H9 (cell line): ENCODE data around the gene CACFD1. TPM values are rescaled to one million over a fixed set of nuclear protein-coding genes. Genes with fewer than 3 reads are reported as not detected.

Source experiments
- DNase-seq: peaks from one replicate; pipeline ENCODE4 v3.0.0-alpha.2; 2017
- H2AFZ ChIP-seq: one replicate; pipeline ENCODE4 v1.6.1; 2013; ENCODE audit warnings: mild to moderate bottlenecking, low read length, control low read depth, moderate library complexity
- H2AK5ac ChIP-seq: 2 replicates; pipeline ENCODE4 v1.6.1; 2013; ENCODE audit warnings: low read length, control low read depth, mixed read lengths; ENCODE audit not compliant: insufficient read length
- H2BK120ac ChIP-seq: one replicate; pipeline ENCODE4 v1.6.1; 2013; ENCODE audit warnings: low read depth, mild to moderate bottlenecking, low read length, control low read depth, inconsistent platforms; ENCODE audit not compliant: poor library complexity, severe bottlenecking
- H2BK12ac ChIP-seq: 2 replicates; pipeline ENCODE4 v1.6.1; 2013; ENCODE audit warnings: low read length, control low read depth, mixed read lengths, low read depth; ENCODE audit not compliant: insufficient read length
- H2BK15ac ChIP-seq: 2 replicates; pipeline ENCODE4 v1.6.1; 2013; ENCODE audit warnings: low read depth, low read length, control low read depth
- H2BK20ac ChIP-seq: one replicate; pipeline ENCODE4 v1.6.1; 2013; ENCODE audit warnings: low read depth, mild to moderate bottlenecking, low read length, control low read depth, inconsistent platforms; ENCODE audit not compliant: poor library complexity, severe bottlenecking
- H2BK5ac ChIP-seq: 2 replicates; pipeline ENCODE4 v1.6.1; 2013; ENCODE audit warnings: low read length, control low read depth, mixed read lengths; ENCODE audit not compliant: insufficient read length
- H3K14ac ChIP-seq: 2 replicates; pipeline ENCODE4 v1.6.1; 2013; ENCODE audit warnings: low read length, control low read depth; ENCODE audit not compliant: insufficient read depth
- H3K18ac ChIP-seq: 2 replicates; pipeline ENCODE4 v1.6.1; 2013; ENCODE audit warnings: low read depth, mild to moderate bottlenecking, mixed read lengths, low read length, control low read depth; ENCODE audit not compliant: insufficient read length
- H3K23ac ChIP-seq: 2 replicates; pipeline ENCODE4 v1.6.1; 2013; ENCODE audit warnings: low read length, control low read depth, mixed read lengths, low read depth; ENCODE audit not compliant: insufficient read length
- H3K23me2 ChIP-seq: 2 replicates; pipeline ENCODE4 v1.6.1; 2013; ENCODE audit warnings: low read depth, mild to moderate bottlenecking, mixed read lengths, low read length, control low read depth; ENCODE audit not compliant: insufficient read length, poor library complexity, severe bottlenecking
- H3K27ac ChIP-seq: 2 replicates; pipeline ENCODE4 v1.5.1; 2013; ENCODE audit warnings: low read length, control low read depth, mixed read lengths, low read depth; ENCODE audit not compliant: insufficient read length
- H3K27me3 ChIP-seq: 2 replicates; pipeline ENCODE4 v1.6.1; 2013; ENCODE audit warnings: low read length, control low read depth, inconsistent platforms; ENCODE audit not compliant: insufficient read depth
- H3K4ac ChIP-seq: 2 replicates; pipeline ENCODE4 v1.6.1; 2013; ENCODE audit warnings: low read depth, mild to moderate bottlenecking, control low read depth, inconsistent platforms, low read length, moderate library complexity
- H3K4me1 ChIP-seq: 2 replicates; pipeline ENCODE4 v1.6.1; 2013; ENCODE audit warnings: low read length, control low read depth, inconsistent platforms; ENCODE audit not compliant: insufficient read depth
- H3K4me2 ChIP-seq: 2 replicates; pipeline ENCODE4 v1.6.1; 2013; ENCODE audit warnings: low read length, control low read depth, mixed read lengths; ENCODE audit not compliant: insufficient read length, insufficient read depth
- H3K56ac ChIP-seq: 2 replicates; pipeline ENCODE4 v1.6.1; 2013; ENCODE audit warnings: low read depth, mild to moderate bottlenecking, mixed read lengths, low read length, control low read depth; ENCODE audit not compliant: insufficient read length
- H3K79me1 ChIP-seq: 2 replicates; pipeline ENCODE4 v1.6.1; 2013; ENCODE audit warnings: low read depth, mild to moderate bottlenecking, moderate library complexity, low read length, control low read depth, inconsistent platforms; ENCODE audit not compliant: insufficient read depth, poor library complexity, severe bottlenecking
- H3K79me2 ChIP-seq: 2 replicates; pipeline ENCODE4 v1.6.1; 2013; ENCODE audit warnings: low read length, control low read depth, inconsistent platforms; ENCODE audit not compliant: insufficient read depth
- H3K9ac ChIP-seq: 2 replicates; pipeline ENCODE4 v1.6.1; 2013; ENCODE audit warnings: low read length, control low read depth, mixed read lengths; ENCODE audit not compliant: insufficient read length; ENCODE audit errors: extremely low read depth
- H3K9me3 ChIP-seq: one replicate; pipeline ENCODE4 v1.6.1; 2013; ENCODE audit warnings: low read depth, low read length, inconsistent platforms; ENCODE audit not compliant: control insufficient read depth
- H3T11ph ChIP-seq: one replicate; pipeline ENCODE4 v1.6.1; 2013; ENCODE audit warnings: mild to moderate bottlenecking, low read length, control low read depth, inconsistent platforms
- H4K20me1 ChIP-seq: one replicate; pipeline ENCODE4 v1.6.1; 2013; ENCODE audit not compliant: control insufficient read depth, insufficient read length, insufficient read depth
- H4K5ac ChIP-seq: 2 replicates; pipeline ENCODE4 v1.6.1; 2013; ENCODE audit warnings: low read depth, mild to moderate bottlenecking, mixed read lengths, low read length, control low read depth; ENCODE audit not compliant: insufficient read length
- H4K8ac ChIP-seq: replicated peaks from 2 replicates; pipeline ENCODE4 v1.6.1; 2013; ENCODE audit warnings: low read length, control low read depth, mixed read lengths, low read depth; ENCODE audit not compliant: insufficient read length
- H4K91ac ChIP-seq: 2 replicates; pipeline ENCODE4 v1.6.1; 2013; ENCODE audit warnings: low read depth, mild to moderate bottlenecking, moderate library complexity, mixed read lengths, low read length, control low read depth; ENCODE audit not compliant: insufficient read length
- H3K27ac Mint-ChIP-seq, 3 experiments: 2 replicates in 2 of 3; 3 replicates in 1 of 3; pipeline ENCODE4 v1.8.0; 2020 to 2021; ENCODE audit warnings: mixed read lengths in 3 of 3, mild to moderate bottlenecking in 1 of 3, moderate library complexity in 1 of 3
- H3K27me3 Mint-ChIP-seq: 2 replicates; pipeline ENCODE4 v1.8.0; 2021; ENCODE audit warnings: low read depth, mild to moderate bottlenecking, moderate library complexity, mixed read lengths
- H3K36me3 Mint-ChIP-seq, 3 experiments: 2 replicates in 2 of 3; 3 replicates in 1 of 3; pipeline ENCODE4 v1.8.0; 2020 to 2021; ENCODE audit warnings: low read depth in 3 of 3, mixed read lengths in 3 of 3; ENCODE audit not compliant: insufficient read depth in 1 of 3
- H3K4me1 Mint-ChIP-seq, 2 experiments: 2 replicates each; pipeline ENCODE4 v1.8.0; 2020; ENCODE audit warnings: mixed read lengths in 2 of 2
- H3K4me3 Mint-ChIP-seq, 2 experiments: 2 replicates in 1 of 2; 3 replicates in 1 of 2; pipeline ENCODE4 v1.8.0; 2020 to 2021; ENCODE audit warnings: mild to moderate bottlenecking in 2 of 2, mixed read lengths in 2 of 2, moderate library complexity in 1 of 2
- H3K9me3 Mint-ChIP-seq, 2 experiments: 2 replicates in 1 of 2; 3 replicates in 1 of 2; pipeline ENCODE4 v1.8.0; 2020; ENCODE audit warnings: mild to moderate bottlenecking in 2 of 2, mixed read lengths in 2 of 2, moderate library complexity in 1 of 2
- WGBS: extraction: QIAGEN DNeasy Blood & Tissue Kit; methylation state at CpG from one replicate; pipeline ENCODE4 v1.1.7; 2013; ENCODE audit warnings: missing lambda C conversion rate, low lambda C conversion rate, mixed read lengths; ENCODE audit not compliant: insufficient read length; ENCODE audit errors: extremely low coverage; 5-methylcytosine and 5-hydroxymethylcytosine counted together
- total RNA-seq: library from RNA; stranded (reverse); gene quantifications from 2 replicates; pipeline ENCODE4 v1.2.1, GENCODE V29; 2021
- TF ChIP-seq, protein P1 (sequence below): fragments of 200-600 bp; sonication (generic); conservative IDR thresholded peaks from 3 replicates; pipeline ENCODE4 v1.8.0; 2021; ENCODE audit warnings: antibody characterized with exemption, mild to moderate bottlenecking

Gene CACFD1
- total RNA-seq, 1 experiment from 2014 or later, result 20.0 TPM

DNA sequence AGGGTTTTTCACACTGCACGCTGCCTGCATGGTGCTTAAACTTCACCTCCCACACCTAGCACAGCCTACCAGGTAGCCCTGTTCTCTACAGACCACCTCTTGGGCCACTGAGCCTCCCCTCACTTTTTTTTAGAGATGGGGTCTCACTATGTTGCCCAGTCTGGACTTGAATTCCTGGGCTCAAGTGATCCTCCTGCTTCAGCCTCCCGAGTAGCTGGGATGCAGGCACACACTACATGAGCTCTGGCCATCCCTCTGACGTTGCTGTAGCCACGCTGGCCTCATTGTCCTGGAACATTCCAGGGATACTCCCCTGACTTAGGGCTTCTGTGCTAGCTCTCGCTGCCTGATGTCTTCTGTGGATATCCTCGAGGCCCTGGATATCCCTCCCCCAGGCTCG is 7.2 kb upstream of the CACFD1 start:
- Histone ChIP-seq H3T11ph (no peak overlapping the region), H3K79me2 (no peaks in the 10 kb centered on the region), H2BK15ac (no peak overlapping the region), H2AFZ (no peak overlapping the region), H3K56ac (no peak overlapping the region), H3K9me3 (no peaks in the 10 kb centered on the region), H4K8ac (no peak overlapping the region), H3K18ac (no peak overlapping the region), H2BK20ac (no peak overlapping the region), H3K27ac (no peak overlapping the region), H4K91ac (no peak overlapping the region), H3K4me2 (no peak overlapping the region), H4K5ac (no peak overlapping the region), H3K14ac (no peak overlapping the region), H2BK12ac (no peak overlapping the region), H3K23me2 (no peaks in the 10 kb centered on the region), H2BK5ac (no peak overlapping the region), H3K27me3 (no peaks in the 10 kb centered on the region), H4K20me1 (no peaks in the 10 kb centered on the region), H2BK120ac (no peak overlapping the region), H3K4ac (no peak overlapping the region), H3K9ac (no peak overlapping the region), H3K4me1 (no peaks in the 10 kb centered on the region; the same call in 1 of the 2 replicates), H2AK5ac (no peak overlapping the region), H3K23ac (no peak overlapping the region), H3K79me1 (no peaks in the 10 kb centered on the region)
- Mint-ChIP-seq H3K27ac (no peak overlapping the region), H3K4me3 (no peak overlapping the region), H3K9me3 (no peaks in the 10 kb centered on the region), H3K4me1 (peaks cover 2 to 6% of the 10 kb centered on the region in 2 experiments; a peak in 1 of 4 replicates), H3K36me3 (no peaks in the 10 kb centered on the region), H3K27me3 (peaks cover 1% of the 10 kb centered on the region)
- TF ChIP-seq, protein P1, sequence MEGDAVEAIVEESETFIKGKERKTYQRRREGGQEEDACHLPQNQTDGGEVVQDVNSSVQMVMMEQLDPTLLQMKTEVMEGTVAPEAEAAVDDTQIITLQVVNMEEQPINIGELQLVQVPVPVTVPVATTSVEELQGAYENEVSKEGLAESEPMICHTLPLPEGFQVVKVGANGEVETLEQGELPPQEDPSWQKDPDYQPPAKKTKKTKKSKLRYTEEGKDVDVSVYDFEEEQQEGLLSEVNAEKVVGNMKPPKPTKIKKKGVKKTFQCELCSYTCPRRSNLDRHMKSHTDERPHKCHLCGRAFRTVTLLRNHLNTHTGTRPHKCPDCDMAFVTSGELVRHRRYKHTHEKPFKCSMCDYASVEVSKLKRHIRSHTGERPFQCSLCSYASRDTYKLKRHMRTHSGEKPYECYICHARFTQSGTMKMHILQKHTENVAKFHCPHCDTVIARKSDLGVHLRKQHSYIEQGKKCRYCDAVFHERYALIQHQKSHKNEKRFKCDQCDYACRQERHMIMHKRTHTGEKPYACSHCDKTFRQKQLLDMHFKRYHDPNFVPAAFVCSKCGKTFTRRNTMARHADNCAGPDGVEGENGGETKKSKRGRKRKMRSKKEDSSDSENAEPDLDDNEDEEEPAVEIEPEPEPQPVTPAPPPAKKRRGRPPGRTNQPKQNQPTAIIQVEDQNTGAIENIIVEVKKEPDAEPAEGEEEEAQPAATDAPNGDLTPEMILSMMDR, result no peak
- DNase-seq, result no peak
- no CpG with 5 or more reads among the region's 7 CpGs for WGBS
